HepG2 (cell line): ENCODE results near the gene NPDC1. TPM values are rescaled to one million over a fixed set of nuclear protein-coding genes. Genes with fewer than 3 reads are reported as not detected.

Experiments
- EP300 ChIP-seq, 3 experiments: sonication (generic) in 1 of 3; formaldehyde crosslinking in 1 of 3; IDR thresholded peaks; 2 replicates each; pipeline versions ENCODE4 v1.5.1 to v1.6.1; 2011 to 2020; ENCODE audit warnings: low read depth in 2 of 3, low read length in 2 of 3, borderline replicate concordance in 1 of 3, improper control_type of control experiment in 1 of 3, mild to moderate bottlenecking in 1 of 3, missing genetic modification reagents in 1 of 3, moderate library complexity in 1 of 3
- GPBP1L1 ChIP-seq: sonication (generic); formaldehyde crosslinking; IDR thresholded peaks from 2 replicates; pipeline ENCODE4 v1.5.0; 2020; ENCODE audit warnings: mild to moderate bottlenecking, missing genetic modification reagents
- HNF1A ChIP-seq, 2 experiments: sonication (generic) in 1 of 2; formaldehyde crosslinking in 1 of 2; IDR thresholded peaks; 2 replicates each; pipeline versions ENCODE4 v1.4.0 to v1.6.1; 2016 to 2020; ENCODE audit warnings: borderline replicate concordance in 1 of 2, low read depth in 1 of 2, mild to moderate bottlenecking in 1 of 2, missing genetic modification reagents in 1 of 2
- KLF9 ChIP-seq: IDR thresholded peaks from 2 replicates; pipeline ENCODE4 v1.6.1; 2016; ENCODE audit warnings: low read depth
- SAFB2 ChIP-seq: sonication (generic); formaldehyde crosslinking; IDR thresholded peaks from 2 replicates; pipeline ENCODE4 v1.5.1; 2020; ENCODE audit warnings: missing genetic modification reagents, low read depth, mild to moderate bottlenecking, borderline replicate concordance
- SAP130 ChIP-seq: IDR thresholded peaks from 2 replicates; pipeline ENCODE4 v1.6.1; 2016; ENCODE audit warnings: low read depth
- SKIL ChIP-seq: sonication (generic); formaldehyde crosslinking; IDR thresholded peaks from 2 replicates; pipeline ENCODE4 v1.8.0; 2022; ENCODE audit warnings: missing genetic modification reagents, mild to moderate bottlenecking, moderate library complexity, borderline replicate concordance
- TAF15 ChIP-seq: fragments of 200-400 bp; formaldehyde crosslinking; IDR thresholded peaks from one replicate; pipeline ENCODE4 v1.6.1; 2018; ENCODE audit warnings: mild to moderate bottlenecking, low read depth, low read length; ENCODE audit not compliant: poor library complexity, severe bottlenecking
- TCF7L2 ChIP-seq: IDR thresholded peaks from 2 replicates; pipeline ENCODE4 v1.6.1; 2011; ENCODE audit warnings: mild to moderate bottlenecking, low read depth, low read length, moderate library complexity
- THAP9 ChIP-seq: sonication (generic); formaldehyde crosslinking; IDR thresholded peaks from 2 replicates; pipeline ENCODE4; 2020; ENCODE audit warnings: missing genetic modification reagents, mild to moderate bottlenecking, borderline replicate concordance
- ZNF12 ChIP-seq: sonication (generic); formaldehyde crosslinking; IDR thresholded peaks from 2 replicates; pipeline ENCODE4 v1.5.0; 2020; ENCODE audit warnings: missing genetic modification reagents
- ZNF441 ChIP-seq: sonication (generic); formaldehyde crosslinking; IDR thresholded peaks from 2 replicates; pipeline ENCODE4 v1.7.0; 2021; ENCODE audit warnings: missing genetic modification reagents, borderline replicate concordance
- ZNF570 ChIP-seq: sonication (generic); formaldehyde crosslinking; IDR thresholded peaks from 2 replicates; pipeline ENCODE4 v1.4.0; 2020; ENCODE audit warnings: mild to moderate bottlenecking, missing genetic modification reagents, borderline replicate concordance
- ZNF703 ChIP-seq: sonication (generic); formaldehyde crosslinking; IDR thresholded peaks from 2 replicates; pipeline ENCODE4 v1.5.1; 2020; ENCODE audit warnings: missing genetic modification reagents, mild to moderate bottlenecking, moderate library complexity, borderline replicate concordance
- ZSCAN30 ChIP-seq: sonication (generic); formaldehyde crosslinking; IDR thresholded peaks from 2 replicates; pipeline ENCODE4 v1.5.0; 2020; ENCODE audit warnings: mild to moderate bottlenecking, missing genetic modification reagents
- polyA plus RNA-seq, 8 experiments: library from polyadenylated mRNA; depleted of rRNA in 3 of 8; stranded (reverse) in 7 of 8; unstranded in 1 of 8; fragments of >200 nt; fragmentation: Illumina TruSeq in 4 of 8; extraction: Trizol in 4 of 8; gene quantifications; 2 replicates each; pipeline versions ENCODE4 v1.2.1 to v1.2.3, GENCODE V29; 2011 to 2016; ENCODE audit warnings: low read depth in 4 of 8, missing spikeins in 1 of 8, mixed read lengths in 1 of 8; ENCODE audit not compliant: insufficient read depth in 1 of 8
- total RNA-seq, 5 experiments: library from RNA; depleted of rRNA; stranded (reverse); fragments of >200 nt; fragmentation: Illumina TruSeq; extraction: Trizol; gene quantifications; 2 replicates each; pipeline ENCODE4 v1.2.3, GENCODE V29; 2016; ENCODE audit warnings: low read depth in 1 of 5

NPDC1 gene
- total and polyA plus RNA-seq, 2 of the 13 experiments (the other 11 are each of a cell fraction or from before 2014, with no cell fraction given), result 0.84 to 5.4 TPM

- TF ChIP-seq HNF1A (IDR thresholded peaks at IDR 0.05; ENCODE audit: low read depth), result no peak
- TF ChIP-seq HNF1A (CRISPR knock-in tag; IDR thresholded peaks at IDR 0.05; ENCODE audit: borderline replicate concordance), result no peak
- peak; percentile 74 for TF ChIP-seq SAP130
- peak in 1 of 2 experiments; percentile 47; a peak in 1 of 4 replicates for TF ChIP-seq EP300 (IDR thresholded peaks at IDR 0.05; ENCODE audit: low read depth in 2 of 2, low read length in 2 of 2)
- TF ChIP-seq EP300 (CRISPR knock-in tag; IDR thresholded peaks at IDR 0.05; ENCODE audit: borderline replicate concordance), result no peak
- TF ChIP-seq TAF15, result no peak
- no peak for TF ChIP-seq GPBP1L1 (CRISPR knock-in tag)
- no peak for TF ChIP-seq ZNF441
- TF ChIP-seq SKIL (CRISPR knock-in tag), result no peak
- no peak for TF ChIP-seq ZNF570 (CRISPR knock-in tag)
- TF ChIP-seq ZNF703, result no peak
- TF ChIP-seq SAFB2 (CRISPR knock-in tag), result no peak
- peak; percentile 34; the same call in 1 of the 2 replicates for TF ChIP-seq ZNF12 (CRISPR knock-in tag)
- peak; percentile 40; the same call in 1 of the 2 replicates for TF ChIP-seq THAP9
- peak; percentile 14; the same call in 1 of the 2 replicates for TF ChIP-seq KLF9
- TF ChIP-seq ZSCAN30 (CRISPR knock-in tag), result no peak
- no peak for TF ChIP-seq TCF7L2
These were observed 9.7 kb upstream of the NPDC1 start (continued) for GRCh38 chr9:137055385-137056364.
